Stomach (tissue), 4 donors: ENCODE measurements around the gene B3GALNT1.

Experiments used
- POLR2A ChIP-seq, 4 donors: fragments of 450-650 bp; IDR thresholded peaks; one replicate each; pipeline ENCODE4 v1.6.1; 2016; ENCODE audit warnings: antibody characterized with exemption in 4 of 4, control low read depth in 2 of 4, mild to moderate bottlenecking in 1 of 4, moderate library complexity in 1 of 4
- POLR2AphosphoS5 ChIP-seq, 3 donors: sonication (generic); formaldehyde crosslinking; IDR thresholded peaks; one replicate each; pipeline ENCODE4 v1.6.1; 2016; ENCODE audit warnings: antibody characterized with exemption in 3 of 3
- TF ChIP-seq, protein P1 (sequence below), 7 experiments: fragments of 450-650 bp in 4 of 7; fragments of 200-600 bp in 3 of 7; sonication (generic) in 3 of 7; IDR thresholded peaks; one replicate each; pipeline ENCODE4 v1.5.1; 2016 to 2019; ENCODE audit warnings: antibody characterized with exemption in 7 of 7, control low read depth in 2 of 7, mild to moderate bottlenecking in 1 of 7

DNA sequence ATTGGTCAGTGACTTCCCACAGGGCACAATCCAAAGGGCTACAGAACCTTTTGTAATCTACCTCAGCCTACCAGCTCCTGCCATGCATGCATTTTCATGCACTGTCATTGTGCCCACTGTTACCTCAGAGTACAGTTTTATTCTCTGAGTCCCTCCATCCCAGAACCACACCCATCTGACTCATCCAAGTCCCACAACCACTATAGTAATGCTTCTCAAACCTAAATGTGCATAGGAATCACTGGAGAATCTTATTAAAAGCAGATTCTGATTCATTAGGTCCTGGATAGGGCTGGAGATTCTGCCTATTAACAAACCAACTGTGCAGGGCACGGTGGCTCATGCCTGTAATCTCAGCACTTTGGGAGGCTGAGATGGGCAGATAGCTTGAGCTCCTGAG, 3.7 kb upstream of the B3GALNT1 start:
- TF ChIP-seq, protein P1, sequence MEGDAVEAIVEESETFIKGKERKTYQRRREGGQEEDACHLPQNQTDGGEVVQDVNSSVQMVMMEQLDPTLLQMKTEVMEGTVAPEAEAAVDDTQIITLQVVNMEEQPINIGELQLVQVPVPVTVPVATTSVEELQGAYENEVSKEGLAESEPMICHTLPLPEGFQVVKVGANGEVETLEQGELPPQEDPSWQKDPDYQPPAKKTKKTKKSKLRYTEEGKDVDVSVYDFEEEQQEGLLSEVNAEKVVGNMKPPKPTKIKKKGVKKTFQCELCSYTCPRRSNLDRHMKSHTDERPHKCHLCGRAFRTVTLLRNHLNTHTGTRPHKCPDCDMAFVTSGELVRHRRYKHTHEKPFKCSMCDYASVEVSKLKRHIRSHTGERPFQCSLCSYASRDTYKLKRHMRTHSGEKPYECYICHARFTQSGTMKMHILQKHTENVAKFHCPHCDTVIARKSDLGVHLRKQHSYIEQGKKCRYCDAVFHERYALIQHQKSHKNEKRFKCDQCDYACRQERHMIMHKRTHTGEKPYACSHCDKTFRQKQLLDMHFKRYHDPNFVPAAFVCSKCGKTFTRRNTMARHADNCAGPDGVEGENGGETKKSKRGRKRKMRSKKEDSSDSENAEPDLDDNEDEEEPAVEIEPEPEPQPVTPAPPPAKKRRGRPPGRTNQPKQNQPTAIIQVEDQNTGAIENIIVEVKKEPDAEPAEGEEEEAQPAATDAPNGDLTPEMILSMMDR (IDR thresholded peaks at IDR 0.05): no peak
- TF ChIP-seq POLR2AphosphoS5 (IDR thresholded peaks at IDR 0.05): no peak
- TF ChIP-seq POLR2A (IDR thresholded peaks at IDR 0.05): no peak
